GM18861 (cell line): ENCODE measurements around the gene MYG1.
"Not testable (repeated sequence)": the region's sequence is repeated elsewhere in the genome, so short reads cannot be mapped to it uniquely, and the experiment has no call there.

Experiments used
- ATAC-seq: cut with Tn5 transposase; IDR thresholded peaks from one replicate; pipeline ENCODE4 v1.9.1; 2021; ENCODE audit not compliant: unreplicated experiment

MYG1 gene

DNA sequence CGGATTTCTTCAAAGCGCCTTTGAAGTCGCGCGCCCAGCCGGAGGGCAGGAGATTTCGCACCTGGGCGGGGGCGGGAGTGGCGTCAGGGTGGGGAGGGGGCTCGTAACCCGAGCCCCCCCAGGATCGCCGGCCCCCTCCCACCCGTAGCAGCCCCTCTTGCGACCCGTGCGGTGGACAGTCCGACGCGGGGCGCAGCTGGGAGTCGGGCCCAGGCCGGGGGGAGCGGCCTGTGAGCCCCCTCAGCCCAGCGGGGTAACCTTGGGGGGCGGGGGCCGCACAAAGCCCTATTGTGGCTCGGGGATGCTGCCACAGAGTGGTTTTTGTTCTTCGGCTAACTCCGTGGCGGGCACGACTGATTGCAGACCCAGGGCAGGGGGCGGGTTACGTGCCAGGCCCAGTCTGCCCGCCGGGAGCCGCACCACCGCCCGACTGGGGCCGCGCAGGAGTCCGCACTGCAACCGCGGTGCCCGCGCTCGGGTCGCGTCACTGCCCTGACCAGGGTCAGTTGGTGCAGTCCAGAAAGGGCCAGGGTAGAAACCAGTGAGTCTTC lies 26.1 kb downstream of the MYG1 start:
- no peak for ATAC-seq

- ATAC-seq, result no peak
Measured at GRCh38 chr12:53326460-53327185, 27.1 kb downstream of the MYG1 start.

DNA sequence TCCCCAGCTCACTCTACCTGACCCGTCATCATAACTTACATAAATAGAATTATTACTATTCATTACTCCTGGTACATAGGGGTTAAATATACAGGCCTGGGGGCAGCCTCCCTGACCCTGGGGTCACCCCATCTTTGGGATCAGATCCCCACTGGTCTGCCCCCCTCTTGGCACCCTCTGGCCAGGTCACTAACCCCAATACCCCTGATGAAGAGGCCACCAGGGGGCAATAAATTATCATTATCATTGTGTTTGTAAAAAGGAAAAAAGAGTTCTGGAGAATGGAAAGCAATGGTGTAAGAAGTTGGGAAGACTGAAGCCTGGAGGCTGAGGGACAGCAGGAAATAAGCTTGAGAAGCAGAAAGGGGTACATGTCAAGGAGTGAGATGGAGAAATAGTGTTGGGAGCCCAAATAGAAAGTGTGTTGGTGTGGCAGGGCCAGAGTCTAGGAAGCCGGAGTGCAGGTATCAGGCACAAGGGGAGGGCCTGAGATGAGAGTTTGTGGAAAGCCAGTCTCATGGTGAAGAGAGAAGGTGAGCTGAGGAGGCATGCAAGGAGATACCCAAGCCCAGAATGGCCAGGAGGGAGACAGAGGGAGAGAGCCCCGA lies 28.0 kb downstream of the MYG1 start:
- no peak for ATAC-seq

DNA sequence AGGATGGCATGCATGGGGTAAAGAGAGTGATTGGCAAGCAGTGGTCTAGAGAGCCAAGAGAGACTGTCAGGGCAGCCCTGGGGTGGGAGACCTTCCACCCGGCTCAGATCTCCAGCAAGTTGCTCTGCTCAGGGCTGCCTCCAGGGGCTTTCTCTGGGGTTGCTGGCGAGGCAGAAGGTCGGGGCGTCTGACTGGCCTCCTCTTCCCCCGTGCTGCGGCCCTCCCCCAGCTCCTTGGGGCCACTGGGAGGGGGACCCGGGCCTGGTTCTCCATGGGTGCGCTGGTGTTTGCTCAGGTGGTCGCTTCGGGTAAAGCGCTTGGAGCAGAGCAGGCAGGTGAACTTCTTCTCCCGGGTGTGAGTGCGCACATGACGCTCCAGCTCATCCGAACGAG lies 28.5 kb downstream of the MYG1 start:
- ATAC-seq, result no peak

GRCh38 chr12:53330671-53331070 lies 31.2 kb downstream of the MYG1 start:
- ATAC-seq, result no peak

- ATAC-seq, result not testable (repeated sequence)
Measured at GRCh38 chr12:53332339-53332738, 32.8 kb downstream of the MYG1 start.

DNA sequence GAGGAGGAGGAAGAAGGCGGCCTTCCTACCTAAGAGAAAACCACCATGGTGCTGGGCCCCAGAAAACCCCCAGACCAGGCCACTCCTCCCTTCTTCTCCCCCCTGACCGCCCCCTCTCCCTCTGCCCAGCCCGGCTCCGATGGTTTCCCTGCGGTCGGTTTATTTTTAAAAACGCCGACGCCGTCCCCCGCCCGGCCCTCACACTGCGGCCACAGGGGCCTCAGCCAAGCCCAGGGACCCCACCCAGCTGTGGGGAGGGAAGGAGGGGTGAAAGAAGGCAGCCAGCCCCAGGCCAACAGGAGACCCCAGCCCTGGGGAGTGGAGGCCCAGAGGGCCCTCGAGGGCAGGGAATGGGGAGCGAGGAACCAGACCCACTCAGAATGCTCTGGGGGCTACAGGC lies 33.2 kb downstream of the MYG1 start:
- no peak for ATAC-seq

- ATAC-seq, result no peak
Measured at GRCh38 chr12:53333289-53333688, 33.8 kb downstream of the MYG1 start.

DNA sequence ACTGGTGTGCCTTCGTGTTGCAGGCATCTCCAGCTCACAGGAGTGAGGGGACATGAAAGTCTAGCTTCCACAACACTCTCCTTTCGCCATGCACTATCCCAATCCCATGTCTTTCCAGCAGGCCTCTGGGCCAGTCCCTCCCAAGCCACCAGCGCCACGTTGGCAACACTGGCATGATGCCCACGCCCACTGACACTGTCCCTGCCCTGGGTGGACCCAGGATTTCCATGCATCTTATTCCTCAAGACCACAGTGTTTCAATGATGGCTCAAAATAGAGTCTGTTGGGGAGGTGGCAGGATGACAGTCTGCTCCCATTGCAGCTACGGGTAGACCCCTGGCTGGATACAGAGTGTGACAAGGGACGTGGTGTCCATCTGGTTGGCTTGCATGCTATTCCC lies 34.4 kb downstream of the MYG1 start:
- no peak for ATAC-seq

DNA sequence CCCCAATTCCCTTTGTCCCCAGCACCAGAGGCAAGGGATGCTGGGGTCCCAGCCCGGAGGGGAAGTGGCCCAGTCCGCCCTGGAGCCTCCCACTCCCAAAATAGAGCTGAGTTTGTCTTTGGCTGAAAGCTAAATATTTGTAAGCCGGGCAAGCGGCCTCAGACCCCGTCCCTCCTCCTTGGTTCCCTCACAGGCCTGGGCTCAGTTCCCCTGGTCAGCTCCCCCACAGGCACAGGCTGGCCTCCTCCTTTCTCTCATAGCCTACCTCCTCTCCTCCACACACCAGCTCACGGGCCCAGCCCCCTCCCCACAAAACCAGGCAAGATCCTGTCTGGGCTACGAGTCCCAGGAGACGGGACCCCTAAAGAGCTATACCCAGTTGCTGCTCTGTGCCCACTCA lies 35.3 kb downstream of the MYG1 start:
- no peak for ATAC-seq

DNA sequence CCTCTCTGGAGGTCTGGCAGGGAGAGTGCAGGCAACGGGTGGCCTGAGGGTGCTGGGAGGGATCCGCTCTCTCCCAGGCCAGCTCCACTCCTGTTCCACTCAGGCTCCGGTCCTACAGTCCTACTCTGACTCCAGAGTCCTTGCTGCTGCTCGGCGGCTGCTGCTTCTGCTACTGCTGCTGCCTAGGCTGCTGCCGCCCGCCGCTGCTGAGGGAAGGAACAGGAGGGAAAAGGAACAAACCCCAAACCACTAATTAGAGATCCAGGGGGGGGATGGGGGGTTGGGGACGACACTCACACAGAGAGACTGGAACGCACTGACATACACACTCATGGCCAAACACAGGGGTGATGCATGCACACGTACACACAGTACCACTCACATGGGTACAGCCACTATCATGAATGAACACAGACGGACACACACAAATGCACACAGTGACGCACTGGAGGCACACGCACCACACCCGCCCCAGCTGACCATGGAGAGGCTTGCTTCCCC lies 36.7 kb downstream of the MYG1 start, which contains the start of gene SP7:
SP7 (minus strand) TSS at position 174 of the 501 bp plus-strand sequence. CDS start 708 bp downstream, outside the sequence.
- no peak for ATAC-seq

GRCh38 chr12:53338017-53338416 lies 38.5 kb downstream of the MYG1 start:
- no peak for ATAC-seq

DNA sequence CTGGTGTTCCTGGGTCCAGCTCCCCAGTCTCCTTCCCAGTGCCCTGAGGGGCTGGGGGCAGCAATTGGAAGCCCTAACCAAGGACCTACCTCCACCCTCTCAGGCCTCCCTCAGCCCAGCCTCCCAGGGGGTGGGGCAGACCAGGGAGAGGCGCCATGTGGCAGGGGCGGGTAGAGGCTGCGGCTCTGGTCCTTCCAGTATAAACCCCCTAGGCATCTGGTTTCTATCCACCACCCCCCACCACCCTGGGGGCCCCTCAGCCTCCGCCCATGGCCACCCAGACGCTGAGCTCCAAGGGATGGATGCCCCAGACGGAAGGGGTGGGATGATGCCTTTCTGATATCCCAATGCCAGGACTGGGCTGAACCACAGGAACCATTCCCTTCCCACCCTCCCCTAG lies 39.4 kb downstream of the MYG1 start:
- no peak for ATAC-seq

DNA sequence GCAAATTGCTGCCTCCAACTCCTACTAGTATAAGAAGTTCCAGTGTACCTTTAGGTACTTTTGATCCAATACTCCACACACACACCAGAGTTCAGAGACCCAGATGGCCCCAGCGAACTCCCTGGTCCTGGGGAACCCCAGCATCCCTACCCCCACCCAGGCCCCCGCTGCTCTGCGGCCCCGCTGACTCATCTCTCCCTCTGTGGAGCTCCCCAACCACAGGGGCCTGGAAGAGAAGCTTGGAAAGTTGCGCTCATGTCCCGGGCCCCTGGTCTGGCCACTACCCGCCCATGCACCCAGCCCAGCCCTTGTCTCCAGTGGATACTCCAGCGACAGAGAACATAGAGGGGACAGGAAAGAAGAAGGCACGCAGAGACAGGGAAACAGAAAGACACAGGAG lies 40.9 kb downstream of the MYG1 start:
- no peak for ATAC-seq

DNA sequence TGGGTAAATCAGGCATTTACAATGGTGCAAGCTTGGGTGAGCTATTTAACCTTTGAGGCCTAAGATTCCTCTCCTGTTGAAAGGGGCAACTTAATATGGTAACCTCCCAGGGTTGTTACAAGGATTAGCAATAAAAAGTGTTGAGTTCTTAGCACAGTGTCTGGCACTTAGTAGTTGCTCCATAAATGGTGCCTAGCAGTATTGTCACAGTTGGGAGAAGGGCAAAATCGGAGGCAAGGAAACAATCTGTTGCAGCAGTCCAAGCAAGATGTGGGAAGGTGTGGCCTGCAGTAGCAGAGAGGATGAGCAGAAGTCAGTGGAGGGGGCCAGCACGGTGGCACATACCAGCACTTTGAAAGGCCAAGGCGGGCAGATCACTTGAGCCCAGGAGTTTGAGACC lies 44.0 kb downstream of the MYG1 start:
- no peak for ATAC-seq

DNA sequence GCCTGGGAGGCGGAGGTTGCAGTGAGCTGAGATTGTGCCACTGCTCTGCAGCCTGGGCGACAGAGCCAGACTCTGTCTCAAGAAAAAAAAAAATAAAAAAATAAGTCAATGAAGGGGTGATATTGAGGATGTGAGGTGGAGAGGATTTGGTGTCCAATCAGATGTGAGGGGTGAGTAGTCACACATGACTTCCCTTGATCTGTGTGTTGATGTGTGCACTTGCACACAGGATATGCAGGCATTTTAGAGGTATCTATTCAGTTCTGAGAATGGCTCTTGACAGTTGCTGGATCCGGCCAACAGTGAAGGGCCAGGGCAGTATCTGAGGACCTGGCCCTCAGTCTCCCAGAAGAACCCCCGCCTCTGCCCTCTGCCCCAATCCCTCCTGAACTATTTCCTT lies 44.5 kb downstream of the MYG1 start:
- ATAC-seq, result no peak

GRCh38 chr12:53344487-53344823 lies 45.0 kb downstream of the MYG1 start:
- no peak for ATAC-seq

DNA sequence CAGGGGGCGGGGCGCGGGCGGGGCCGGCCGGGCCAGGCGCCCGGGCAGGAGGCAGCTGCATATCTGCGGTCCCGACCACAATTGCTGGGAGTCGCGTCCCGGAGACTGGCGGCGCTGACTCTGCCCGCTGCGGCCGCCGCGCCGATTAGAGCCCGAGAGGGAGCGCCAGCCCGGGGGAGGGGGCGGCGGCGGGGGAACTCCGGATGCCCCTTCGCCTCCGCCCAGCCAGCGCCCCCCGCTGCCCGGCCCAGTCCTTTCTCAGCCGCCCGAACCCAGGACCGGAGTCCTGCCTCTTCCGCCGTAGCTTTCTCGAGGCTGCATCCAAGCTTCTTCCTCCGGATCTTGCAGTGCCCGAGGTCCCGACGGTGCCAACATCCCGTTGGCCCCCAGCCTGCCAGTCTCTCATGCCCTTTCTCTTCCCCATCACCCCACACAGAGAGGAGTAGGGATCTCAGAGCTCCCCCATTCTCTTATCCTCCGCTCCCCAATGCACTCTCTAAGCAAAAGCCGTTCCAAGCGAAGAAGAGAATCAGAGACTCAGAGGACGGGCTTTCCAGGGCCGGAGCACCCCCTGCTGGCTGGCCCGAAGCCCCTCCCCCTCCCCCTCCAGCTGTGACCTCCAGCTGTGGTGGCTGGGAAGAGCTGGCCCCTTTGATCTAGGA lies 45.5 kb downstream of the MYG1 start:
- no peak for ATAC-seq

- no peak for ATAC-seq
Measured at GRCh38 chr12:53345486-53346188, 46.1 kb downstream of the MYG1 start.

GRCh38 chr12:53346491-53346890 lies 47.0 kb downstream of the MYG1 start:
- no peak for ATAC-seq

GRCh38 chr12:53347905-53348304 lies 48.4 kb downstream of the MYG1 start:
- no peak for ATAC-seq
